HG03135 (cell line): ENCODE results near the gene CLIC5.

Experiments
- ATAC-seq: cut with Tn5 transposase; IDR thresholded peaks from one replicate; pipeline ENCODE4 v1.9.1; 2021; ENCODE audit warnings: mild to moderate bottlenecking, moderate library complexity; ENCODE audit not compliant: unreplicated experiment

CLIC5 gene

DNA sequence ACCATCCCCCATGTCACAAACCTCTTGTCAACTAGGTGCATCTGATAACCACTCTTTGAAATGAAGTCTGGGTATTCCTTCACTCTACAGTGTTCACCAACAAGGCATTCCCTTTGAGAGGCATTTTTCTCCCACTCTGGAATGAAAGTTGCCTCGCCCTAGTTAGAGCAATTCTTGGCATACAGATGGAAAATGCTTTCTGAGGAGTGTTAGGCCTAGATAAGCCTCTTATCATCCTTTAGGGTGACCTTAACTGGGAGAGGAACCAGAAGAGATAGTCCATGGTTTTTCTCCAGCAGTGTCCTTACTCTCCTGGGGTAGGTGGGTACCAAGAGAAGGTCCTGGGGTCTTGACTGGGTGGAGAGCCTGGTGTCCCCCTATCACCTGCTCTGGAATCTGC is 14.8 kb downstream of the CLIC5 start:
- ATAC-seq, result no peak

DNA sequence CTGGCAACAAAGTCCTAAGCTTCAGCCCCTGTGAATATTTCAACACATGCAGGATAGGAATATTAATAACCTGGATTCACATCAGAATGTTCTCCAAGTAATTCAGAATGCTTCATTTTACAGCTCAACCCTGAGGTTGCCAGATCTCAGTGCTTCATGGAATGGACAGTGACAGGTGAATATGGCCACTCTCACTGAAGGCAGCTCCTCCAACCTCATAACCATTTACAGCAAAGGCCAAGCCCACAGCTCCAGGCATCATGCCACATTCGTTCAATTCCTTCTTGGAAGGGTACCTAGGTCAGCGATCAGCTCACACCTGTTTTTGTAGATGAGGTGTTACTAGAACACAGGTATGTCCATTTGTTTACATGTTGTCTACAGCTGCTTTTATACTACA is 17.1 kb downstream of the CLIC5 start:
- no peak for ATAC-seq

DNA sequence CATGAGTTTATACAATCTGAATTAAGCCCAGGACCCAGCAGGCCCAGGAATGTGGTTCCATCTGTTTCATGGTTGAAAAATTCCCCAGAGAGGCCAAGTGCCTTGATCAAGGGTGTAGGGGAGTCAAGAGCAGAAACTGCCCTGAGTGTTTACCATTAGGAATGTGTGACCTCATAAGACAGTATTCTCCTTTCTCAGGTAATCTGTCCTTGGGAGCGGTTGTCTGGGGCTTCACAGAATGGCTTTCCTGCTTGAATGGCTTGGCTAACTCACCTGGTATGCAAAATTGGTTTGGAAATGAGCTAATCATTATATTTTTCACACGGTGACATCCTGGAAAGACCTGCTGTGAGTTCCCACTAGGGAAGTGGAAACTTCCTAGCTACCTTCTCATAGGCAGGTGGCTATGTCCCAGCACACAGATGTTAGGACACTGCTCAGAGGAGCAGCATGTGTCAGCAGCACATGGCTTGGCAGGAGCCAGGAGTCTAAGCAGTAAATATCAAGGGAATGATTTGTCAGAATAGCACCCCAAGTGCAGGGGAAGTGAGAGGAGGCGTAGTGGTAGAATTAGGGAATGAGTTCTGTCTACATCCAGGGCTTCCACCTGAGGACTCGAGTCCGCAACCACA is 17.7 kb downstream of the CLIC5 start:
- ATAC-seq, result no peak

DNA sequence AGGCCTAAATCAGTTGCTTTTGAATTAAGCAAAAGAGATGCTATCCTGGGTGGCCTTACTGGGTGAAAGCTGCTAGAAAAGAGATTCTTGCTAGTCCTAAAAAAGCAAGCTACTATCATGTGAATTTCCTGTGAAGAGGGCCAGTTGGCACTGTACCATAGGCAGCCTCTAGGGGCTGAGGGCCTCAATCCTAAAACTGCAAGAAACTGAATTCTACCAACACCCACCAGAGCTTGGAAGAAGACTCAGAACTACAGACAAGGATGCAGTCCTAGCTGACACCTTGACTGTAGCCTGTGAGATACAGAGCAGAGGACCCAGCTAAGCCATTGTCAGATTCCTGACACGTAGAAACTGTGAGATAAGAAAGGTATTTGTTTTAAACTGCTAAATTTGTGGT is 24.5 kb downstream of the CLIC5 start:
- ATAC-seq, result no peak

DNA sequence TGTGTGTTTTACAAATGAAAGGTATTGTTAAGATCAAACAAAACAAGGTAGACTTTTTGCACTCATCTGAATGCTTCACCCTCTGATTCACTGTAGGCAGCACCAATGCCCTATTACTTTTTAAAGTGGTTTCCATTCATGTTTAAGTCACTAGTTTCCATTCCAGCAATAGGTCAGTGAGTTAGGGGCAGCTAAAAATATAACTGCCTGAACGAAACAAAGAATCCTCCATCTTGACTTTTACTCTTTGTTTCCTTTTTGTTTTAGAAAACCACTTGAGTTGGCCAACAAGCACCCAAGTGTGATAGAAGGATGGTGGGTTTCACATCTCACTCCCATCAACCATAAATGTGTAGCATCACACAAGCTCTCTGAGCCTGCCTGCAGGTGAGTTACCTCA is 25.5 kb downstream of the CLIC5 start:
- no peak for ATAC-seq

DNA sequence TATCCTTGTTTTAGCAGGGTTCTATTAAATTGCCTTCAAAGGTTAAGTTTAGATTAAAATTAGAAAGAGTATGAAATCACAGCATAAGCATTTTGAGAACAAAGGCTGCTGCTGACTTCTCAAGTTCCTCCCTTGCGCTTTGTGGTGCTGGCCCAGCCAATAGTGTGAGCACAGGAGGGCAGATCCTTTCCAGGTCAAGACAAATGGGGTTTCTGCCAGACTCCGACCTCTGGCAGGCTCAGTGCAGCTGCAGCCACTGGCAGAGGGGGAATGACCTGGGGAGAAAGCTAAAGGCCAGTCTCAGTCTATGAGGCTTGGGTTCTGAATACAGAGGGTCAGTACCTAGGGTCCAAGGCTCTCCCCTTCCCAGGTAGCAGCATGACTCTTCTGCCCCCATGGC is 27.0 kb downstream of the CLIC5 start:
- ATAC-seq, result no peak

DNA sequence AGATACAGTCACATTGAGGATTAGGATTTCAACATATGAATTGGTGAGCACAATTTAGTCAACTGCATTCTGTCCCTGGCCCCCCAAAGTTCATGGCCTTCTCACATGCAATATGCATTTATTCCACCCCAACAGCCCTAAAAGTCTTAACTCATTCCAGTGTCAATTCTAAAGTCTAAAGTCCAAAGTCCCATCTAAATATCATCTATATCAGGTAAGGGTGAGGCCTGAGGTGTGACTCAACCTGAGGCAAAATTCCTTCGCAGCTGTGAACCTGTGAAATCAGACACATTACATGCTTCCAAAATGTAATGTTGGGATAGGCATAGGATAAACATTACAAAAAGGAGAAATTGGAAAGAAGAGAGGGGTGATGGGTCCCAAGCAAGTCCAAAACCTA is 27.8 kb downstream of the CLIC5 start:
- ATAC-seq, result no peak

DNA sequence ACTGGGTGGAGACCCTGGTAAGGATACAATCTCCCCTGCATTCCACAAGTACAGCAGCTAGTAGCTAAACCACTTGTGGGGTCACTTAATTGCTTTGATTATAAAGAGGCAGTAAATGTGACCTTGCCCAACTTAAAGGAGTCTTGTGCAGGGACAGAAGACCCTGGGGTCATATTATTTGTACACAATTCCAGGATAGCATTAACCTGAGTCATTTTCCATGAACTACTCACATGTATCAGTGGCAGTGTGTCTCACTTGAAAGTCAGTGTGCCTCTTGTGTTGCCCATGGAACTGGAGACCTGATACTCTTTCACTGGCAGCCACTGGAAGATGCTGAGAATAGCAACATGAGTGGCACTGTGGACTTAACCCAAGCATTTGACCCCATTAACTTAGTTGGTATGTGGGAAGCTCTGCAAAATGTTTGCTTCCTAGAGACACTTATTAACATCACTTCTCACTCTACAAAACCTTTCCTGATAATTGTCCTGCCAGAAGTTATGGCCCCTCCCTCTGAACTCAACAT is 28.9 kb downstream of the CLIC5 start:
- no peak for ATAC-seq

DNA sequence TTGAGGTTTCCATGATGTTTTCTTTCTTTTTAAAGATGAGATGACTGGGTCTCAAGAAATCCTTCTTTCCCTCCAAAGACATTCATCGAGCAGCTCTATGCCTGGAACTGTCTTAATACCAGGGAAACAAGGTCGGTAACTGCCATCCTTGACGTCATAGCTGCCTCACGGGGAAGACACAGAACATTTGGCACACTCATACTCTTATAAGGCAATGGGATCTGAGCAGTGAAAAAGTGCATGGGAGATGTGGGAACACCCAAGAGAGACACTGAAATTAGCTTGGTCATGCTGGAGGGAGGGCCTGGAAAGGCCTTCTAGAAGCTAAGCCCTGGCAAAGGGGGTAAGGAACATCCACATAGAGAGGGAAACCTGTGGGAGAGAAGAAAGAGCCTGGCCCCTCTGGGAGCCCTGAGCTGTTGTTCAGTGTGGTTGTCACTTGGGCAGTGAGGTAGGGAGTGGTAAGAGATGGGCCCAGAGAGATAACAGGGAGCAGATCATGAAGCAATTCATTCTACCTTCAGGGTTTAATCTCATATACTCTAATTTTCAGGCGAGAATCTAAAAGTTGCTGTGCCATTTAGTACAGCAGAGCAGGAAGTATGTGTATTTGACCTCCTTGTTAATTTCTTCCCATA is 30.8 kb downstream of the CLIC5 start:
- ATAC-seq, result no peak

DNA sequence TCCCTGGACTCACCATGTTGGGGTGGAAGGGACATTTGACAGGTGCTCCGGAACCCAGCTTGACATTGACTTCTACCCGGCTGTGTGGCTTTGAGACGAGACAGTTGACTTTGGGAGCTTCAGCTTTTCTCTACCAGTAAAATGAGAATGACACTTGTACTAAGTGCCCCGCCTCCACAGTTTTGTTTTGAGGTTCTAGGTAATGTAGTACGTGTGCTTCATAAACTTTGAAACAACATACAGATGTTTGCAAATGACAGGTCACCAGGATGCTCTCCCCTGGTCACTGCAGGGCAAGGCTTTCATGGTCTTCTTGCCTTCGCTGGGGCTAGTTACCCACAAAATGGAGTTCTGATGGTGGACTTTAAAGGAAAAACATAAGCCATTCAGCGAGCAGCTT is 31.3 kb downstream of the CLIC5 start:
- ATAC-seq, result no peak

DNA sequence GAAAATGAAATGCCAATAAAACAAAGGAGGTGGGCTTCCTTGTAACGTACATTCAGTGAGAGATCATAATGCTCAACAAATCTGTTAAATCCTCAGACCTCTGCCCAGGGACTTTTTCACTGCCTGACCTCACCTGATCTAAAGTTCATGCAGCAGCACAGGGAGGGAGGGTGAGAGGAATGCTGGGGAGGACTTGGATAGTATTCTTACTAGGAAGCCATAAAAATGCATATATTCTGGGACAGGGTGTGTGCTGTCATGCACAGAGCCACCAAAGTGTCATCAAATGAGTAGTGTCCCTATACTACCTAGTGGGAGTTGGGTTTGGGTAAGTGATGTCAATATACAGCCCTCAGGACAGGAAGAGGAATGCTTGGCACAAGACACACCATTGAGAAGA is 32.6 kb downstream of the CLIC5 start:
- no peak for ATAC-seq

DNA sequence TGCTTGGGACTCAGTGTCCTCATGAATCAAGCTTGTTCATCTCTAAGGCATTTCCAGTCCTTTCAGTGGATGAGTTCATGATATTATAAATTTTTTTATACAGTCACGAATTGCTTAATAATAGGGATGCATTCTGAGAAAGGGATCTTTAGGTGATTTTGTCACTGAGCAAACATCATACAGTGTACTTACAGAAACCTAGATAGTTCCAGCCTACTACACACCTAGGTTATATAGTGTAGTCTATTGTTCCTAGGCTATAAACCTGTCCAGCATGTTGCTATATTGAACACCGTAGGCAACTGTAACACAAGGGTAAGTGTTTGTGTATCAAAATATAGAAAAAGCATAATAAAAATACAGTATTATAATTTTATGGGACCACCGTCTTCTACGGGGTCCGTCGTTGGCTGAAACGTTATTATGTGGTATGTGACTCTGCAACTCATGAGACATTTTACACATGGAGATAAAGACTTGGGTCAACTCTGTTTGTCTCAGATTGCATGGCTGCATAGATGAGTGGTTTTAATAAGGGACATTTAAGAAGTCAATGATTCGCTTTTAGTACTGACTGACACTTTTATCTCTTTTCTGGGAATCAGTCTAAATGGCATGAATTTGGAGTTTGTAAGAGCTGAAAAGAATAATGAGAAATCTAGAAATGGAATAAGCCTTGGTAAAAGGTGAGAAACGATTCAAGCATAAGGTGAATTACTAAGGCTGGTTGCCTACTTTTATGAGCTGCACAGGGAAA is 33.2 kb downstream of the CLIC5 start:
- no peak for ATAC-seq

DNA sequence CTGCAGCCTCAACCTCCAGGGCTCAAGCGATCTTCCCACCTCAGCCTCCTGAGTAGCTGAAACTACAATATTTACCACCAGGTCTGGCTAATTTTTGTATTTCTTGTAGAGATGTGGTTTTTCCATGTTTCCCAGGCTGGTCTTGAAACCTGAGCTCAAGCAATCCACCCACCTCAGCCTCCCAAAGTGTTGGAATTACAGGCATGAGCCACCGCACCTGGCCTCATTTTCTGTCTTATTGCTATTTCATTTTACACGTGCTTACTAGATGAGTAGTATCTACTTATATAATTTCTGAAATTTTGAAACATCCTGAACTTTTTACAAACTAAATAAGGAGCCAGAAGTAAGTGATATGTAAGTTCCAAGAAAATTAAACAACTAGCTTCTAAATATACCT is 34.6 kb downstream of the CLIC5 start:
- ATAC-seq, result no peak

DNA sequence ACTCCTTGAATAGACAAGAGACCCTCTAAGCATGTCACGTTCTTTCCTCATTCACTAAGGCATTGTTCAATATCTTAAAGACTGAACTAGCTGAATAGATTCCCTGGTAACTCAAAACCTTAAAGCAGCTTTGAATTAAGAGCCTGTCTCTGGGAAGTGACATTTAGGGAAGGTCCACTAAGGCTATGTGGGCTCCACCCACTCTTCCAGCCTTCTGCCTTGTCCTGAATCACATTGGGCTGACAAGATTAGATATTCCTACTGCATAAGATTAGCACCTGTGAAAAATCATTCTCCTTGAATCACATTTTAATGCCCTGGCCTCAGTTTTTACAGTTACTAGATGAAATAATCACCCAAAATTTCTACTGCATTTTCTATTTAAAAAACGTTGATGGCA is 36.3 kb downstream of the CLIC5 start:
- no peak for ATAC-seq

DNA sequence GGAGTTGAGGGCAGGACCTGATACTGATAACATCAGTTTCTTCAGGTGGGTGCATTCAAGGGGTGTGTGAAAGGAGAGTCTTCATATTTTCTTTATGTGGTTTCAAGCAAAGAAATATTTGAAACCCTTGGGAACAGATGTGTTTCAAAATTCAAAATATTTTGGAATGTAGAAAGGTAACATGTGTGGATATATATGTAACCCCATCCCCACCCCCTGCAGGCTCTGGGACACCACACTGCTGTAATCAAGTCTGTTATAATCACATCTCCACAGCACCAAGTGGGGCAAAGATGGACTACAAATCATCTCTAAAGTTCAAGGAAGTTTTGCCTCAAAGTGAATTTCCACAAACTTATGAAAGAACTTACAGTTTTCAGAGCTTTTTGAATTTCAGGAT is 41.1 kb downstream of the CLIC5 start:
- no peak for ATAC-seq

DNA sequence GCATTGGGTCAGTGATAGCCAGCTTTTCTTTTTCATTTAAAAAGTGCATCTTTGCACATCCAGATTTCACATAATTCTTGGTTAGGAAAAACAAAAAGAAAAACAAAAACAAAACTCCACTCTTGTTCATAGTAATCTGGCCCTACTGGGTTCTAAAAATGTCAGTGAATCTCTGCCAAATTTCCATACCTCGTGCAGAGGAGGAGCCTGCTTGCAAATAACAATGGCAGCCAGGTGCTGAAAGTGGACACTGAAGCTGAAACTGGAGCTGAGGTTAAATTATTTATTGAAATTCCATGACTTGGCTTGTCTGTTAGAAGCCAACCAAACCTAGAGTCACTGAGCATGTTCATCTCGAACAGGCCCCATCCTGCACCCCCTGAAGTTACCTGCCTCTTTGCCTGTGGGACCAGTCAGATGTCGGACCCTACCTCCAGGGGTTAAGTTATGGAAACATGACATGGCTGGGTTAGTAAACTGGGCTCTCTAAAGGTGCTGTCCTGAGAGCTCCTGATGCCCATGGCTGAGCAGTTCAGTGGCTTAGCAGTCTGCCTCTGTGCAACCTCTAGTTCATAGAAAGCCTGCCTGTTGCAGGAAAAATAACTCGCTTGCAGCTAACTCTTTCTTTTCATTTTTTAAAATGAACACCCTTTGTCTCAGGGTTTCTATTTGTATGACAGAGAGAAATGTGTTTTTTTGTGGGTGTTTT is 42.7 kb downstream of the CLIC5 start:
- no peak for ATAC-seq

DNA sequence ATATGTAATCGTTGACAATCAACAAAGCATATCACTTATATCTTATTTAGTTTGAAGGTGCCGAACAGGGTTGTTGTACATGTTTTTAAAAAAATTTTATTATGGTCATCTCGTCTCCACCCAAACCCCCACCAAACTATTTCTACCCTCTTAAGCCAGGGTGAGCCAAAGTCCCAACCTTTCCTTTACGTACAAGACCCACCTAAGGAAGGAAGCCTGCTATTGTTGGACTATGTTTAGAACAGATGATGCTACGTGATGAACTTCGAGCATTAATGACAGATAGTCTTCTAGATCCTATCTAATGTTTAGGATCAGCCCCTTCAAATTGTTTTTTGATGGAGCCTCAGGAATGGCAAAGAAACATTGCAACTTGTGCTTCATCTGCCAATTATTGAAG is 44.4 kb downstream of the CLIC5 start:
- ATAC-seq, result no peak

DNA sequence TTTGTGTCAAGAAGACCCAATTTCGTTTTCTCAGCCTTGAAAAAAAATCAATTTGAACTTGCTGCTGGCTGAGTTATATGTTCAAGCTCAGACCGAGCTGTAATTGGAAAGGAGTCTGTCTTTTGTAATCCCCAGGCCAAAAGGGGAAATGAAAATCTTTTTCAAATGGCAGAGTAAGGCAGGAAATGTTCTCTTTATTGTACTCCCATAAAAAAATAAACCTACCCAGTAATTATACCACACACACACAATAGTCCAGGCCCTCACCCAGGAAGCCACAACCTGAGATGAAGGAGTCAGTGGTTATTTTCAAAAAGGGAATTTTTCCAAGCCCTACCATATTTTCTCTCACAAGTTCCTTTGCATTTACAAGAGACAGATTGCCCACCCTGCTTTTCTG is 45.3 kb downstream of the CLIC5 start:
- no peak for ATAC-seq

DNA sequence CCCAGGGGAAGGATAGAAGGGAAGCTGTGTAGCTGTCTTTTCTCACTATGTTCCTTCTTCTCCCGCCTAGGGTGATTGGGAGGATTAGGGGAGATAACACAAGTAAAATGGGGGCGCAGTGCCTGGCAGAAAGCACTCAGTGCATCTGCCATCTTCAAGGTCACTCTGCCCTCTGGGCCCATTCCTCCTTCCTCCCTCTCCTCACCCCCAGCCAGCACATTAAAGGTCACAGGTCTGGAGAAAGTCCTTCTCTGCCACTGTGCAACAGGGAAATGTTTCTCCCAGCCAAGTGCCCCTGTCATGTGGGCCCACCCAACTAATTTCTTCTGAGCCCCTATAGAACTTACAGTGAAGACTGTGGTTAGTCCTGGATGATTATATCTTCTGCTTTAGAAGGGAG is 45.8 kb downstream of the CLIC5 start:
- ATAC-seq, result no peak

DNA sequence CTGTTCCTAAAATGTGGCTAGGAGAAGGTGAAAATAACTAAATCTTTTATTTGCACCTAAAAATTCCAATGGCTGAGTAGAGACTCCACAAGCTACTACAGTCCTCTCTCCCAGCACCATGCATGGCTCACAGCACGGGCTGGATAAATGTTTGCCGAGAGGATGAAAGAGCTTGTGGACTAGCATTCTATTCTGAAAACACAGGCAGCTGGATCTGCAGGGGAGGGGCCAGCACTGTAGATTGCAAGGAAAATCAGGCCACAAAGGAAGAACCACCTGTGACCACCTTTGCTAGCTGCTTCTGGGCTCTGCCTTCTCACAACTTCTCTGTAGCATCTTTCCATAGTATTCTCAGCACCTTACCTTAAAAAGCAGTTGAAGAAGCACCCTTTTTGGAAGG is 46.6 kb downstream of the CLIC5 start:
- no peak for ATAC-seq

DNA sequence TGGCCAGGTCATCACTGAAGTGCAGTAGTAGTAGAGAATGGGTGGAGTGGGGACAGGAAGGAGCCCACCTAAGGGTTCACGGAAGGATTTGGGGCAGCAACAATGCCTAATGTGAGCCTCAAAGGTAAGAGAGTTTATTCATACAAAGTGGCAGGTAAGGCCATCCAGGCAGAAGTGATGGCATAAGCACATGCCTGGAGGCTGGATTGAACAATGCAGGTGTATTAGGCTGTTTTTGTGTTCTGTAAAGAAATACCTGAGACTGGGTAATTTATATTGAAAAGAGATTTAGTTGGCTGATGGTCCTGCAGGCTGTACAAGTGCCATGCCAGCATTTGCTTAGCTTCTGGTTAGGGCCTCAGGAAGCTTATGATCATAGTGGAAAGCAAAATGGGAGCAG is 48.3 kb downstream of the CLIC5 start:
- ATAC-seq, result no peak

DNA sequence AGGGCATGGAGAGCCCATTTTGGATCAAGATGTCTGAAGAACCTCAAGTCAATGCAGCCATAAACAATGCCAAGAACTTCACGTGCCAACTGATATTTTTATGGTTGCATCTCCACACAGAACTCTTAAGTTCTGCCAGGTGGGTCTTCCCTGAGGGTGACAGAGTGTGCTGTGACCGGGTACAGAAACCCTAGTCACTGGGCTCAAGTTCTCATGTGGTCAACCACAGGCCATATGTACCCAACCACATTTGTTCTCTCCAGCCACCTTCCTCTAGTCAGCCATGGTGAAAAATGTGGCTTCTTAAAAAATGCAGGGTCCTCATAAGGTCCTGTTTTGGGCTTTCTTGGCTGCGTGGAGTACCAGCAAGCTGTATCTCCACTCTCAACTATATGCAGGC is 48.9 kb downstream of the CLIC5 start:
- no peak for ATAC-seq
